H7 (cell line): Measurements from ENCODE around the gene RNU4-1. TPM values are rescaled to one million over a fixed set of nuclear protein-coding genes. Genes with fewer than 3 reads are reported as not detected.
"Not testable (repeated sequence)": the region's sequence is repeated elsewhere in the genome, so short reads cannot be mapped to it uniquely, and the experiment has no call there.

Experiments
- DNase-seq: peaks from one replicate; pipeline ENCODE4 v3.0.0; 2012
- H3K27me3 ChIP-seq: 2 replicates; pipeline ENCODE4 v1.6.0; 2011; ENCODE audit warnings: mild to moderate bottlenecking, low read length; ENCODE audit not compliant: control insufficient read depth, insufficient read depth
- H3K36me3 ChIP-seq: replicated peaks from 2 replicates; pipeline ENCODE4 v1.5.1; 2011; ENCODE audit warnings: low read length; ENCODE audit not compliant: control insufficient read depth, insufficient read depth
- H3K4me3 ChIP-seq: 2 replicates; pipeline ENCODE4 v1.5.1; 2011; ENCODE audit warnings: low read depth, mild to moderate bottlenecking, control low read depth, low read length, moderate library complexity; ENCODE audit not compliant: insufficient read depth
- total RNA-seq: library from RNA; depleted of rRNA; stranded (reverse); fragments of >200 nt; shearing (Covaris generic); gene quantifications from 2 replicates; pipeline ENCODE4 v1.2.3, GENCODE V29; 2014; rRNA removed

The RNU4-1 gene
- total RNA-seq, 1 experiment from 2014 or later: under 0.01 TPM

DNA sequence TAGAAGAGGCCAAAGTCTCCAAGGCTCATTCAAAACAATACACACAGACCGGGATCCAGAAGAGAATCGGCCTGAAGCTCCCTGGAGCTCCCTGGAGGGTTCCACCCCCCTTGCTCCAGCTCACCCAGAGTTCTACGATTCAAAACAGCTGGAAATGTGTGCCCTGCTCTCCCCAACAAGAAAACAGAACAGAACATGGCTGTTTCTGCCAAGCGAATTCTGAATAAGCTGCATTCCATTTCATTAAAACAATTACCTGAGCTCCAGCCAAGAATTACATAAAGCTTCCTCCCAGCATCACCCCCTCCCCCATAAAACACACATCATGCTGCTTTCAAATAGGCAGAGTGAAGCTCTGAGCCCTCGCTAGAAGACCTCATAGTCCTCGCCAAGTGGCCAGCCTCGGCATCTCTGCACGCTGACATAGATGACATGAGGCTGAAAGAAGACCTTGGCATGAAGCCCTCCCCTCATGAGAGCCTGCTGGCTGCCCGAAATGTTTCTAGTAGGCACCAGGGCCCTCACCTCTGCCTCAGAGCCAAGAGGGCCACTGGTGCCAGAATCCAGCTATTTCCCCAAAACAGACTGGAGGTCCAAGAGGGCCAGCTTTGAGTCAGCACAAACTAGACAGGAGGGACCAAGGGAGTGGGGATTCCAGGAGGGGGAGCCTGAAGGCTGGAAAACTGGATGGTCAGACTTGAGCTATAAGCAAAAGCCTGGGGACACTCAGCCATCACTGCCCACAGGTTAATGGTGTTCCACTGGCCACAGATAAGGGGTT lies 35.8 kb downstream of the RNU4-1 start:
- peak; percentile 57 for DNase-seq
- Histone ChIP-seq H3K27me3 (no peaks in the 10 kb centered on the region), H3K4me3 (no peak overlapping the region), H3K36me3 (0 out of 2 replicates have a peak, but pooled peaks cover 1% of the 10 kb centered on the region)

DNA sequence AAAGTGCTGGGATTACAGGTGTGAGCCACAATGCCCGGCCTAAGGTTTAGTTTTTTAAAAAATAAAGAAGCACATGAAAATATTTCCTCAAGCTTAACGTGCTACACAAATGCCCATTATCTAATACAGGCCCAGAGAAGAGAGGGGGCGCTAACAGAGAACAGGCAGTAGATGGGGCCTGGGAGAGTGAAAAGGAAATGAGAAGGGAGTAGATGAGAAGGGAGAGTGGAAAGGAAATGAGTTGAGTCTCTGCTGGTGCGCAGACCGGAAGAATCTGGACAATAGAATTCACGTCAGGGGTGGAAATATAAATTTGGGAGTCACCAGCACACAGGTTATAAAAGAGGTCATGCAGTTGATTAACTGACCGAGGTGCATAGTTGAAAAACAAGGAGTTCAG lies 38.2 kb downstream of the RNU4-1 start:
- no peak for DNase-seq
- Histone ChIP-seq H3K27me3 (no peaks in the 10 kb centered on the region), H3K36me3 (no peaks in the 10 kb centered on the region; the same call in 1 of the 2 replicates), H3K4me3 (no peak overlapping the region)

DNA sequence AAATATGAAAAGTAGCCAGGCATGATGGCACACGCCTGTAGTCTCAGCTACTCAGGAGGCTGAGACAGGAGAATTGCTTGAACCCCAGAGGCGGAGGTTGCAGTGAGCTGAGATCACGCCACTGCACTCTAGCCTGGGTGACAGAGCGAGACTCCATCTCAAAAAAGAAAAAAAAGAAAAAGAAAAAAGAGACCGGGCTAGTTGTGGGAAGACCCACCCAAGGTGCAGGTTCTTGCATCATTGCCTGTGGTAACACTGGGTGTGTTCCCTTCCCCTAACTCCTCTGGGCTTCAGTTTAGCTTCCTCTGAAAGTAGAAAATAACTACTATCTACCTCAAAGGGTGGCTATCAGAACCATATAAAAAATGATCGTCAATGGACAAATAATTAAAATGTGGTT lies 39.7 kb downstream of the RNU4-1 start:
- H3K27me3 ChIP-seq, DNase-seq, H3K36me3 ChIP-seq, H3K4me3 ChIP-seq: not testable (repeated sequence)

DNA sequence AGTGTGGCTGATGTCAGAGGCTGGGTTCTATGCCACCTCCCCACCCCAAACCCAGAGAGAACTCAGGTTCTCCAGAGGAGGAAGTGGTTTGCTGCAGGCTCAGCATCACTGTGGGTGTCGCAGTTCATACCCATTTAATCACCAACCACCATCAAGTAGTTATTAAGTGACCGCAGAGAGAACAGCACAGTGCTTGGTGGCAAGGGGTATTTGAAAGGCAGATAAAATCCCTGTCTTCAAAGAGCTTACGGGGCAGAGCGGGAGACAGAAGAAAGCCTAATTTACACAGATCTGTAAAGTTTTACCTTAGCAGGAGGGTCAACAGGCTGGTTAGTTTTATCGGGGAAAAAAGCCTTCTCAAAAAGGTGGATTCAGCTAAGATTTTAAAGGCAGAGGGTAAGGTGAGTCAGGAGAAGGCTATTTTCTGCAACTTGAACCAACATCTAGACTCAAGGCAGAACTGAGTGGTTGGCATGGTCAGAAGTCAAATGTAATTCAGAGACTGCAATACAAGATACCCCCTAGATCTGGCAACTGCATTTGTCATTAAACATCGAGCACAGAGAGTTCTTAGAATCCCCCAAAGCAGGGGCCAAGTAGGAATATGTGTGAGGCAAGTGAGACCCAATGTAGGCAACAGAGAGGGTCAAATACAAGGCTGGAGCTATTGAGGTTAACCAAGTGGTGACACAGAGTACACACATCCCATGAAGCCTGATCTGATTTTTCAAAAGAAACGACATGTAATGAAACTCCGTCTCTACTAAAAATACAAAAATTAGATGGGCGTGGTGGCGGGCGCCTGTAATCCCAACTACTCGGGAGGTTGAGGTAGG lies 40.7 kb downstream of the RNU4-1 start:
- H3K36me3 ChIP-seq: no peaks in the 10 kb centered on the region; the same call in 1 of the 2 replicates
- H3K4me3 ChIP-seq: no peak overlapping the region
- DNase-seq: no peak
- H3K27me3 ChIP-seq: no peaks in the 10 kb centered on the region

DNA sequence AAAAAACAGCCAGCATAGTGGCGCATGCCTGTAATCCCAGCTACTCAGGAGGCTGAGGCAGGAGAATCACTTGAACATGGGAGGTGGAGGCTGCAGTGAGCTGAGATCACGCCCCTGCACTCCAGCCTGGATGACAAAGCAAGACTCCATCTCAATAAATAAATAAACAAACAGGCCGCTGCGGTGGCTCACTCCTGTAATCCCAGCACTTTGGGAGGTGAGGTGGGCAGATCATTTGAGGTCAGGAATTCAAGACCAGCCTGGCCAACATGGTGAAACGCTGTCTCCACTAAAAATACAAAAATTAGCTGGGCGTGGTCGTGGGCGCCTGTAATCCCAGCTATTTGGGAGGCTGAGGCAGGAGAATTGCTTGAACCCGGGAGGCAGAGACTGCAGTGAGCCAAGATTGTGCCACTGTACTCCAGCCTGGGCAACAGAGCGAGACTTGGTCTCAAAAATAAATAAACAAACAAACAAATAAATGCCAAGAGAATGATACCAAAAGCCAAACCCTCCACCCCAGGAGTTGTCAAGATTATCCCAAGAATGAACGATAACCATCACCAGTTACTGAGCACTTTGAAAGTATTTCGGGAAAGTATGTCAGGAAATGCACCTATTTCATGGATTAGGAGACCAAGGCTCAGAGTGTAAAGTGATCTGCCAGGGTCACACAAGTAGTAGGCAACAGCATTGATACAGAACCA lies 41.5 kb downstream of the RNU4-1 start:
- not testable (repeated sequence) for DNase-seq, H3K4me3 ChIP-seq, H3K36me3 ChIP-seq, H3K27me3 ChIP-seq

DNA sequence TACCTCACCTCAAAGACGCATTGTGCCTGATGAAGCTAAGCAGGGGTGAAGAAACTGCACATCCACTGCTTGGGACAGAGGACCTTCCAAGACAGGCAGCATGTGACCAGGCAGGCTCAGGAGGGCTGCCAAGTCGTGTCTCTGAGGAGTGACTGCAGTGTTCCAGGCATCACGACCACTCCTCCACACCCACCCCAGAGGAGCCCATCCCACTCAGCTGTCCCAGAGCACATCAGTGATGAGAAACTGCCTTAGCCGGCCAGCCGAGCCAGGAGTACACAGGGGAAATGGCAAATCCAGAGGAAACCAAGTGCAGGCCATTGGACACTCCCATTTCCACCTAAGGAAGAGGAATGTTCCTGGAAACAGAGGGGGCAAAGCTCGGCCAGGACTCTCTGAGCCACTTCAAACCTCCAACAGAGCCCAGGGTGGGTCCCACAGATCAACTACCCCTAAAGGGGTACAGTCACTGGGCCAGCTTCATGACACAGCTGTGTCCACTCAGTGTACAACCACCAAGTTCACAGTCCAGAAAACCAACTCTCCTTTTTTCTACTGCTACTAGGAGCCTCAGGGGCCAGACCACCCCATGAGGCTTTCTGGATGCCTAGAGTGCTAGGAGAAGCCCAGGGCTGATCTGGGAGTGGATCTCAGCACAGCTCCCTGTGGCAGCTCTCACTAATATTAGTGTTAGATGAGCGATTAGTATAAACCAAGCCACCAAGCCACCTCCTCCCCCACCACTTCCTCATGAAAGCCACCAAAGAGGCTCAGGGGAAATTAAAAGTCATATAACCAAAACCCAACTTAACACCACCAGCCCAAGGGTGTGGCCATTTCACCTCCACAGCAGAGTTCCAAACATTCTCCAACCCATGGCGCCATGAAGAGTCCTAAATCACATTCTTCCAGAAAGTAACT lies 42.9 kb downstream of the RNU4-1 start:
- Histone ChIP-seq H3K4me3 (no peak overlapping the region), H3K36me3 (no peaks in the 10 kb centered on the region; the same call in 1 of the 2 replicates), H3K27me3 (no peaks in the 10 kb centered on the region)
- DNase-seq: no peak

DNA sequence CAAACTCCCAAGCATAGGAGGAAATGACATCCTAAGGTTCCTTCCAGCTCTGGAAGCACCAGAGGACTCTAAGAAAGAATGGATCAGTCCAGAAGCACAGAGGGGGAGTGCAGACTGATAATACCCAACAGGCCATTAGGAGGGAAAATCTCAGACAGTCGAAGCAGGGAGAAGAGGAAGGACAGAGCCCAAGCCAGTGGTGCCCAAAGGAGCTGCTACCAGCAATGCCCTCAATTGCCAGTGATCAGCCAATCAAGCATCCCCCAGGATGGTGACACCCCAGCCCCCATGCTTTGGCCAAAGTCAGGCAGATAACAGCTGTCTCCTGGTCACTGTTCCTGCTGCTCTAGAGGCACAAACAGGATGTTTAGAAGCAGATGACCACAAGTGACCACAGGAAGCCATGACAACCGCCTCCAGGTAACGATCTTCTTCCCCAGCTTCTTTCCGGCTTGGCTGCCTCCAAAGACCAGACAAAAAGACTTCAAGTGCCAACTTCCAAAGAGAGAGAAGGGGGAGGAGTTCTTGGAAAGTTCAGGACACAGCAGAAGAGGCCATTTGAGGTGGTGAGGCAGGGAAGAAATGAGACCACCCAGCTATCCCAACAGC lies 43.7 kb downstream of the RNU4-1 start:
- DNase-seq: no peak
- H3K27me3 ChIP-seq: no peaks in the 10 kb centered on the region
- H3K4me3 ChIP-seq: no peak overlapping the region
- H3K36me3 ChIP-seq: no peaks in the 10 kb centered on the region; the same call in 1 of the 2 replicates

DNA sequence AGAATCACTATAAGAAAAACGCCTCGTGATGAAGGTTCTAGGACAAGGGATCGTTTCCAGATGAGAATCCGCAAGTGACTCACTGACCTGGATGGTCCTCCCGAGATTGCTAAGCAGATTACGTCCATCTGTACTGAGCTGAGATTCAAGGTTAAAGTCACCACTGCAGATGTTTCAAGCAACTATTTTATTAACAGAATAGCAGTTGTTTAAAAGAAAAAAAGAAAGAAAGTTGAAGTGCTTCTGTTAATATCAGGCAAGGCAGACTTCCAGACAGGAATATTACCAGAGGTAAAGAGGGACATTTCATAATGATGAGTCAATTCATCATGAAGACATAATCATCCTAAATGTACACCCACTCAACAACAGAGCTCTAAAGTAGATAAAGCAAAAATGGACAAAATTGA lies 45.4 kb downstream of the RNU4-1 start:
- no peaks in the 10 kb centered on the region; the same call in 1 of the 2 replicates for H3K36me3 ChIP-seq
- H3K27me3 ChIP-seq: no peaks in the 10 kb centered on the region
- DNase-seq: no peak
- no peak overlapping the region for H3K4me3 ChIP-seq

DNA sequence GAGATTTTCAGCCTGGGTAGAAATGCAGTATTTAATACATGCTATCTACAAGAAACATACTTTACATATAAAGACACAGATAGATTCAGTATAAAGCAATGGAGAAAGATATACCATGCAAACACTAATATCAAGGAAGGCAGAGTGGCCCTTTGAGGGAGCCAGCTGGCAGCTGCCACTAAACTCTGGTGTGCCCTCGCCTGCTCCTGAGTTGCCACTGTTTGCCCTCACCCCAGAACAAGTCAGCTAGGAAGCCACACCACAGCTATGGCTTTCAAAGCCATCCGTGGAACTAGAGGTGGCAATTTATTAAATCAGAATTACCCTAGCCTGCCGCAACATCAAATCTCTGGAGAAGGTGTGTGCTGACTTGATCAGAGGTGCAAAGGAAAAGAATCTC lies 45.9 kb downstream of the RNU4-1 start:
- Histone ChIP-seq H3K4me3 (no peak overlapping the region), H3K27me3 (no peaks in the 10 kb centered on the region), H3K36me3 (no peaks in the 10 kb centered on the region; the same call in 1 of the 2 replicates)
- no peak for DNase-seq

DNA sequence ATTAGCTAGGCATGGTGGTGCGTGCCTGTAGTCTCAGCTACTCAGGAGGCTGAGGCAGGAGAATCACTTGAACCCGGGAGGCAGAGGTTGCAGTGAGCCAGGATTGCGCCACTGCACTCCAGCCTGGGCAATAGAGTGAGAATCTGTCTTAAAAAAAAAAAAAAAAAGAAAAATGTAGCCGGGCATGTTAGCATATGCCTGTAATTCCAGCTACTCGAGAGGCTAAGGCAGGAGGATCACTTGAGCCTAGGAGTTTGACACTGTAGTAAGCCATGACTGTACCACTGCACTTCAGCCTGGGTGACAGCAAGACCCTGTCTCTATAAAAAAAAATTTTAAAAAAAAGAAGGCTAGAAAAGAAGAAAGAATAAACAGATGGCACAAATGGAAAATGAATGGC lies 46.3 kb downstream of the RNU4-1 start:
- H3K36me3 ChIP-seq, H3K27me3 ChIP-seq, DNase-seq, H3K4me3 ChIP-seq: not testable (repeated sequence)

Other genes starting within 250 kb of the RNU4-1 start
- 38.4 and 42.8 TPM in 2 replicates for gene RAB35, start 176.5 kb downstream of the RNU4-1 start, total RNA-seq
- gene GCN1, start 98.5 kb downstream of the RNU4-1 start, total RNA-seq: 119 and 130 TPM in 2 replicates
- gene RPLP0, start 92.1 kb downstream of the RNU4-1 start, total RNA-seq: 5,486 and 6,641 TPM in 2 replicates
- 76.1 and 89.9 TPM in 2 replicates for gene PXN, start 27.5 kb downstream of the RNU4-1 start, total RNA-seq
- gene RNU4-2, start 1.3 kb downstream of the RNU4-1 start, total RNA-seq: under 0.01 TPM in 2 replicates
- 3.1 and 4.1 TPM in 2 replicates for gene SIRT4, start 9.1 kb upstream of the RNU4-1 start, total RNA-seq
- not detected in 2 replicates for gene PLA2G1B, start 34.5 kb upstream of the RNU4-1 start, total RNA-seq
- 23.2 and 31.8 TPM in 2 replicates for gene MSI1, start 75.9 kb upstream of the RNU4-1 start, total RNA-seq
- 488 and 604 TPM in 2 replicates for gene COX6A1, start 144.9 kb upstream of the RNU4-1 start, total RNA-seq
- 35.2 and 37.2 TPM in 2 replicates for gene TRIAP1, start 153.1 kb upstream of the RNU4-1 start, total RNA-seq
- gene GATC, start 153.2 kb upstream of the RNU4-1 start, total RNA-seq: 19.8 and 23.4 TPM in 2 replicates
- gene SRSF9, start 176.5 kb upstream of the RNU4-1 start, total RNA-seq: 203 and 212 TPM in 2 replicates
- 215 and 313 TPM in 2 replicates for gene DYNLL1, start 202.9 kb upstream of the RNU4-1 start, total RNA-seq
- 56.8 and 78.3 TPM in 2 replicates for gene COQ5, start 235.9 kb upstream of the RNU4-1 start, total RNA-seq
- 118 and 119 TPM in 2 replicates for gene RNF10, start 241.1 kb upstream of the RNU4-1 start, total RNA-seq